ENCODE measurements around the gene GRID1. TPM values are rescaled to one million over a fixed set of nuclear protein-coding genes. Genes with fewer than 3 reads are reported as not detected.

Gene GRID1
- total RNA-seq, 1 donor from 2014 or later = 16.5 TPM

DNA sequence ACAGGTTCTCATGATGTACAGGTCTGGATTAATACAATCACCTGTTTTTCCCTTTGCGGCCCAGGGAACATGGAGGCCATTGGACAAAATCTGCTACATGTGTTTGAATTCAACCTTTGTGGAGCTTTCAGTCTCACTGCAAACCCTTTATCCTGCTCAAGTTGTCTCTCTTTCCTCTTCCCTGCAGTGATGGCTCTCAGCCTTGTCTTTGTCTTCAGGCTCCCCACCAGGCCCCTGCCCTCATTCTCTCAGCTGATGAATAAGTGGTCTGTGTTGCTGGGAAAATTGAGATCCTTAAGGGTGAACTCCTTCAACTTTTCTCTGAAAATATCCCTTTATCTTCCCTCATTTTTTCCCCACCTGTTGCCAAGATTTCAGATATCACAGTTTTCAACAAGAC lies 791.2 kb downstream of the GRID1 start:
- DNase-seq = no peak

- no peak for DNase-seq
These were observed 795.7 kb downstream of the GRID1 start for GRCh38 chr10:85570871-85571270.

DNA sequence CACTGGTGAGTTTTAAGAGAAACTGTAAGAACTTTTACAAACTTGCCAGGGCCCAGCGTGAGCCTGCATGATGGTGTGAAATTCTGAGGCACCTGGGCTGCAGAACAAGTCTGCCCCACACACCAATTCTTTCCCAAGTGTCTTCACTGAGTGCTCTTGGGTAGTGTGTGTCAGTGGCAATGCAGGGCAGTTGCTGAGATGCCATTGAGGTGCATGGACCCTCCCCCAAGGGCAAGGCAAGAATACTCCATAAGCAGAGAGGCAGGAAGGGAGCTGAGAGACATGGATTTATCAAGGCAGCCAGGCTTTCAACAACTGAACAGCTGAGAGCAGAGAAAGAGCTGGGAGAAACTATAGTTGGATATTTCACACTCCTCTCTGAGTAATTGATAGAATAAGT lies 801.2 kb downstream of the GRID1 start:
- DNase-seq = no peak

DNA sequence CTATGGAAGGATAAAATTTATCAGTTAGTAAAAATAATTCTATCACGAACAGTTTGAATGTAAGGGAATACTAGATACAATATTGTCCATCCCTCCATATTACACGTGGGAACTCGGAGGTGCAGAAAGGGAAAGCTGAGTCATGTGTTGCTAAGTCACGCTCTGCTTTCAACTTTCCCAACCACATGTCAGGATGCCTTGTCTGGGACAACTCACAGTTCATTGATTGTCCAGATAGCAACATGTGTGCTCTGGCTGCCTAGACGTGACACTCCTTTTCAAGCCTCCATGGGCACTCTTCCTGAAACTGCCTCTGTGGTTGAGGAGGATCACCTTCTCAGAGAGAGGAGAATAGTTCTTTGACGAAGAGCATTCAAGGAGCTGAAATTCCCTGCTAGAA lies 808.1 kb downstream of the GRID1 start:
- no peak for DNase-seq

GRCh38 chr10:85557706-85558105 lies 808.9 kb downstream of the GRID1 start:
- DNase-seq = no peak

- DNase-seq = no peak
These were observed 809.5 kb downstream of the GRID1 start for GRCh38 chr10:85557077-85557476.

Small RNA genes lying within 50 kb of the gene (small RNA-seq; reads per million reads assigned to genes)
- 1.1 reads per million, percentile 76 among the genes with 10 or more reads in this experiment for gene MIR346
- gene RF02271 = not detected
- not detected for gene RN7SKP238
- gene RNA5SP322 = not detected

Other genes with a start within 250 kb of the GRID1 start
- gene WAPL, start 155.0 kb upstream of the GRID1 start, total RNA-seq = 80.3 TPM